Skin epidermis (tissue), 12 donors: Measurements from ENCODE around the gene ASTN2.

Source experiments
- H3K27ac ChIP-seq, 21 experiments: fragments of 200-600 bp; sonication (generic) in 11 of 21; one replicate each; pipeline ENCODE4 v1.5.0; 2020; ENCODE audit warnings: mild to moderate bottlenecking in 3 of 21, inconsistent platforms in 2 of 21, moderate library complexity in 2 of 21
- H3K4me3 ChIP-seq, 7 experiments: fragments of 200-600 bp; sonication (generic) in 2 of 7; one replicate each; pipeline ENCODE4 v1.5.0; 2020; ENCODE audit warnings: inconsistent platforms in 2 of 7, mild to moderate bottlenecking in 2 of 7, moderate library complexity in 1 of 7

ASTN2 gene

DNA sequence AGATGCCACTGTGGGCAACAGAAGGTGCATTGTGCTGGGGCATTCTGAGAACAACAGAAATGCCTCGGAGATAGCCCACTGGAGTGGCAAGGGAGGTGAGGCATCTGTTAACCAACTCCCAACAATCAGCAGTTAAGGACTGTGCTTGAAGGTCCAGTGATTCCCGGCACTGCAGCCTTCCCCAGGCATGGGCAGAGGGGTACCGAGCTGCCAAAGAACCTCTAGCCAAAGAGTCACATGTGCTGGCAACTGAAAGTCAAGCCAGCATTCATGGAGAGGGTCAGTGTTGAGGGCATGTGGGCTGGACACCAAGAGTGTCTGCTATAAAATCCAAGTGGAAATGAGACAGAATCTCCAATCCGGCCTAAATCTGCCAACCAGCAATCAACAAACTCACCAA is 149.6 kb downstream of the ASTN2 start:
- H3K4me3 ChIP-seq = no peak overlapping the region

DNA sequence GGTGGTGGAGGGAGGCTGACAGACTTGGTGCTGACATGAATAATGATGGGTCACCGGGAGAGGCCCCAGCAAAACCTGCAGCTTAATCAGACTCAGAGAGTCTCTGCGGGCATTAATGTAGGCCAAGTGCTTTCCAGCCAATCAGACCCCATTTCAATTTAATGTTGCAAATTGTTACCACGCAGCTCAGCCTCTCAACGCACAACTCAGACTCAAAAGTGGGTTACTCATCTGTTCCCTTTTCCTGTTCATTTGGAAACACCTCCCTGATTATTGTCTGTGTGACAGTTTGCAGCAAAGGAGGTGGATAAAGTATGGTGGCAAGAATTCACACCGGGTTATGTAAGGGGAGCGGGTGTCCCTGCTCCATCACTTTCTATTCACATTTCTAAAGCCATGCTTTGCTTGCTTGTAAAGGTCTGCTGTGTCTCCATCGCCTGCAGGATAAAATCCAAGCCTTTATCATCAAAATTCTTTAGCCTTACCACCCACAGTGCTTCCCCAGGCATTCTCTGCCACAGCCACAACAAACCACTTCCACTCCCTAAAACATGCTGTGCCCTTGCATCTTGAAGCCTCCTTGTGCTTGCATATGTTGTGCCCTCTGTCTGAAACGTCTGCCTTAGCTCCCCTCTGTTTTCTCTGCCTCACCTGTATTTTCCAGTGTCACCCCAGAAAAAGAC is 156.5 kb downstream of the ASTN2 start:
- Histone ChIP-seq H3K4me3 (no peak overlapping the region), H3K27ac (no peak overlapping the region)

More for the DNA sequence above, 149.6 kb downstream of the ASTN2 start:
- no peak overlapping the region for H3K27ac ChIP-seq

DNA sequence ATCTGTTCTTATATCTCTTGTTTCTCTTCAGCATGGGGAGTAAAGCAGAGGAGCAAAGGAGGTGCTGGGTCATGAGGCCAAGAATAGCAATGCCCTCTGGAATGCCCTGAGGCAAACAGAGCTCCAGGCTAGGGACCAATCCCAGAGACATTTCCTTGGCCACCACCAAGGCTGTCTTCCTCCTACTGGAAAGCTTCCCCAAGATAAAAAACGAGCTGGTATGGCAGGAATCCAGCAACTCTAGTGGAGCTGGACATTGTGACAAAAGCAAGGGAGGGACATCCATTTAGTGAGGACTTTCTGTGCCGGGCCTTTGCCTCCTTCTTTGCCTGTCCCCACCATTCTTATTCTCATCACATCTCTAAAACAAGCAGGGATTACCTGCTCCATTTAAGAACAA is 161.6 kb downstream of the ASTN2 start:
- no peak overlapping the region for H3K4me3 ChIP-seq
- no peak overlapping the region for H3K27ac ChIP-seq

DNA sequence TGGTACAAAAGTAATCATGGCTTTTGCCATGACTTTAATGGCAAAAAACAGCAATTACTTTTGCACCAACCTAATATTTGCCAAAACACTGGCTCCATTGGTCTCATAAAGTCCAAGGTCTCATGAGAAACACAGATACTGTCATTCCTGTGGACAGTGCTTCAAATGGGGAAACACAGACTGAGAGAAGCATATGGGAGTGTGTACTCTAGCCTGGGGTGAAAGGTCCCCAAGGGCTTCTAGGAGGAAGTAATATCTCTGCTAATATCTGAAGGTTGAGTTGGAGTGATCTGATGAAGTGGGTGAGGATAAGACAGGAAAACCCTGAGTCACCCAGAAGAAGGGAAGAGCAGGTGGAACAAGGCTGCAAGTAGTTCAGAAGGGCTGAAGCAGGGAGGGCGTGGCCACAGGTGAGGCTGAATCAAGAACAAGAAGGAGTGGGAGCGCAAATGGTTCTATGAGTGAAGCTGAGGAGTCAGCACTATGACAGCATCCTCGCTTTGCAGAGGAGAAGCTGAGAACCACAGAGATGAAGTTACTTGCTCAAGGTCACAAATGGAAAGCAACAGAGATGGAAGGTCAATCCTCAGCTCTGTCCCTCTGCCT is 164.1 kb downstream of the ASTN2 start:
- H3K27ac ChIP-seq = no peak overlapping the region
- H3K4me3 ChIP-seq = no peak overlapping the region

DNA sequence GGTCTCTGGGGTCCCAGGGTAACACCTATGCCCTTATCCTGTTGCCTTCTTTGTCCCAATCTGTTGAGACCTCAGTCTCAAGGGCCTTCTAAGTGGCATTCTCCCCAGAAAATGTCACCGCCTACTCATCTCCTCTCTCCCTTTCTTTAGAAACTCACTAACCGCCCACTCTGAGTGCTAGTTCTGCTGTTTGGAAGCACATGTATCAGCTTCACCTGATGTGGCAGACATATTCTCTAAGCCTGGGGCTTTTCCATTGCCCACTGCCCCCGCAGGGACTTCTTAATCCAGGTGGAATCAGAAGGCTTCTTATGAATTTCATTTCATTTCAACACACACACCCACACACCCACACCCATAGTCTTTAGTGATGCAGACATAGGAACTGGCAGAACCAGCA is 165.1 kb downstream of the ASTN2 start:
- Histone ChIP-seq H3K4me3 (no peak overlapping the region), H3K27ac (no peak overlapping the region)

DNA sequence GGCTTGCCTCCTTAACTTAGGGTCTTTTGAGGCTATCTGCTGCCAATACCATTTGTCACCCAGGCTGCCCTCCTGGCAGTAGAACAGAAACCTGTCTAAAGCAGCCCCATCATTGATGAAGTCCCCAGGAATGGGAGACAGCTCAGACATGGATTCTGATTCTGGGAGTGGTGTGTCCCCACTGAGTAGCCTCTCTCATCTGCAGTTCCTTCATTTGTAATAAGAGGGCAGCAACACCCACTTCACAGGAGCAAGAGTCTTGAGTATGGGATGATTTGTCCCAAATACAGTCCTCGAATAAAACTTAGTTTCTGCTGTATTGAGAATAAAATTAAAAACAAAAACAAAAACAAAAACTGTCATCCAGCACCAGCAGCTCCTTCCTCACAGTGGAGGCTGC is 167.6 kb downstream of the ASTN2 start:
- Histone ChIP-seq H3K4me3 (no peak overlapping the region), H3K27ac (no peak overlapping the region)

DNA sequence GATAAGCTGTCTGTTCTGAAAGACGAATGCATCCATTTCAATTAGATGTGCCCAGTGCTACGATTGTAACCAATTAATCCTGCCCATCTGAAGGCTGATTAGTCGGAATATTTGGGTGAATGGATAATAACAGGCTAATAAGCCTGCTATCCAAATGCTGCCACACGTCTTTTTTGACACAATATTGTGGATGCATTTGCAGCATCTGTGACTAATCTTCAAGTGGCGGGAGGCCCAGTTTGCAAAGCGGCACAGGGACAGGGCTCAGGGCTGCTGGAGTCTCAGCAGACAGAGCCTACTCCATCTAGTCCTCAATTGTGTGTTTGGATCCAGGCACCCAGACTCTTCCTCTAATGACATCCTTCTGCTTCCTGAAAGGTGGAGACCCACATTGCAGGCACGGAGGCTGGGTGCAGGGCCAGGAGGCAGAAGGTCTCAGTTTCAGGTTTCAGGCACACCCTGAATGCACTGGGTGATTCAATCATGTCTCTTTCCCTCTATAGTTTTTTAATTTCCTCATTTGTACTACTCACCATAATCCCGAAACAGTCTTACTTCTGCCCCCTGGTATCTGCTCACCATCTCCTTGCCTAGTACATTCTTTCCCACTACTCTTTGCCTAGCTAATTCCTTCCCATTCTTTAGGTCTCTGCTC is 169.6 kb downstream of the ASTN2 start:
- no peak overlapping the region for H3K27ac ChIP-seq

DNA sequence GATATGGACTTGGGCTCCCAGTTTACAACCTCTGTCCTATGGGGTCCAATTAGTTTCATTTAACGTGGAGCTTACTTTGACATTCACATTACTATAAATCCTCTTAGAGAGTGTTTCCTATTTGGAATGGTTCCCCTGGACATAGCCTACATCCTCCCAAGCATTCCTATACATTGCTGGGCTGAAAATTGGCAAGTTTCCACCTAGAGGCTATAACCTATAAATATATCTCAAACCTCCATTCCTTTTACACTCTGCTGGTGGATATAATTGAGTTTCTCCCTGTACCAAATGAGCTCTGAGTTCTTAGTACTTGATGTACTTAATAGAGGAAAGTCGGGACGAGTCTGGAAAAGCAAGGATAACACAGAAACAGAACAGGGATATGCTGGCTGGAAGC is 172.8 kb downstream of the ASTN2 start:
- Histone ChIP-seq H3K4me3 (no peak overlapping the region), H3K27ac (no peak overlapping the region)

More for the DNA sequence above, 169.6 kb downstream of the ASTN2 start:
- no peak overlapping the region for H3K4me3 ChIP-seq

DNA sequence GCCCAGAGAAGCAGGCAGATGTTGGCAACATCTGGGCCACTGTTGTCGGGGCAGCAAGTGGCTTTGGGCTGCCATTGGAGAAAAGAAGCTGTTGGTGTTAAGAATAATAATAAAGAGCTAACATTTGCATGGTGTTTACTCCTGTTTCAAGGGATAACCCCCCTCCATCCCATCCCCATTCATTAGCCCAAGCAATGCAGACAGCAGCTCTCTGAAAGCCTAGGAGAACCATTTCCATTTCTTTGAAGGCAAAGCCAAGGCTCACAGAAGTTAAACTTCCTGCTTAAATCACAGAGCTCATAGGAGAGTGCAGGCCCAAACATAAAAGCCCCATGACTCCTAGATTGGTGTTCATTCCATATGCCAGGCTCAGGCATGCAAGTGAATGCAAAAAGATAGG is 175.4 kb downstream of the ASTN2 start:
- H3K4me3 ChIP-seq = no peak overlapping the region
- H3K27ac ChIP-seq = no peak overlapping the region

DNA sequence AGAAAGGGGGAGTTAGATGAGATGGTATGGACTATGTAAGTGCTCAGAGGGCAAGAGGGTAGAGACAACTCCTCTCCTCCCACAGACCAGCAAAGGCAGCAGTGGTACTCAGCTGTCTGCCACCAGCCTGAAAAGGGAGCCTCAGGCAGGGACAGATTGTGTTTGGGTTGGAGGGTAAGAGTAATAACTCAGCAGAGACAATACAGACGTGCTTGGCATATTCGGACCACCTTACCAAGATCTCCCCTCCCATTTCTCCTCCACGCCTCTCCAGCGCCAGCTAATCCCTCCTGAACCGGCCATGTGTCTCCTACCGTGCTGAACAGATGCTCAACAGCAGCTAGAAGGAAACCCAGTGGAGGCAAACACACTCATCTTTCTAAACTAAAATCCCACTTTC is 180.8 kb downstream of the ASTN2 start:
- Histone ChIP-seq H3K27ac (no peak overlapping the region), H3K4me3 (no peak overlapping the region)

DNA sequence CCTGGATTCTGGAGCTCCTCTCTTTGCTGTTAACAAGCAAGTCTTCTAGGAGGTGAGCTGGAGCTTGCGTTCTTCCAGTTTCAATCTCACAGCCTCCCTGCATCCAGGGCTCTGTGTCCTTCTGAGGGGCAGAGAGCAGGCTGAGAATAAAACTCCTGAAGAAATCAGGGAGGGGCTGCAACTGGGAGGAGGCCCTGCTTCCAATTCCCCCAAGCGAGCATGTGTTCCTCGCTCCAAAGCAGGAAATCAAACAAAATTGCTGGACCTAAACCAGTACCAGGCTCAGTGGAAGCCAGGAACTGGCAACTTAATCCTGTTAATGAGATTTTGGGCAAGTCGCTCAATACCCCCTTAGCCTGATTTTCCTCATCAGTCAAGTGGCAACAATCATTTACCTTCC is 181.8 kb downstream of the ASTN2 start:
- Histone ChIP-seq H3K4me3 (no peak overlapping the region), H3K27ac (no peak overlapping the region)

DNA sequence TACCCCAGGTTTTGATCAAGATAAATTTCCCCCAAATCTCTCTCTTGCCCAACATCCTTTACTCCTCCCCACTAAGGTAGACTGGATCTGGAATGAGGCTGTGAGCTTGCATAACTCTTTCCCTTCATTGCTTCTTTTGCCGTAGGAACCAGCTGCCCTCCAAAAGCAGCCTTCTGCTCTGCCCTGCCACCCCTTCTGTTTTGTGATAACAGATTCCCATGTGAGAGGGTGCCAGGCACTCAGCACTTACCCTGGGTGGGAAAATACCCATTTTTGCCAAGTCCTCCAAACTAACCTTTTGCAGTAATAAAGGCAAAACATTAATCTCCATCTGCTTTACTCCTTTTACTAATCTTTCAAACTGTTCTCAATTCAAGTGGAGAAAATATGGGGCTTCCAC is 182.6 kb downstream of the ASTN2 start:
- Histone ChIP-seq H3K27ac (no peak overlapping the region), H3K4me3 (no peak overlapping the region)

DNA sequence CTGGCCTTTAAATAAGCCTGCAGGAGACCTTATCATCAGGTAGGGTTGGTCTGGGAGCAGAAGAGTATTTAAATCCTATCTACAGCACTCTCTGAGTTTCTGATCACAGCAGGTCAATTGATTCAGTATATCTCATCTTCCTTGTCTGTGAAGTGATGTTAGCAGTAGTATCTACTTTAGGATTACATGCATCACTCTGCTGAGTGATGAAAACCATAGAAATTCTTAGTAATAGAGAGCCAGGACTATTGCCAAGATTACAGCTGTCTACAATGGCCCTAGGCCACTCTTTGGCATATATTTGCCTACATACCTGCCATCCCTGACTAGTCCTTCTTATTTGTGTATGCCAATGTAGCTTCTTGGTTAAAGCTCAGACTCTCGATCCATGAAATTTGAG is 183.8 kb downstream of the ASTN2 start:
- no peak overlapping the region for H3K4me3 ChIP-seq
- H3K27ac ChIP-seq = no peak overlapping the region

DNA sequence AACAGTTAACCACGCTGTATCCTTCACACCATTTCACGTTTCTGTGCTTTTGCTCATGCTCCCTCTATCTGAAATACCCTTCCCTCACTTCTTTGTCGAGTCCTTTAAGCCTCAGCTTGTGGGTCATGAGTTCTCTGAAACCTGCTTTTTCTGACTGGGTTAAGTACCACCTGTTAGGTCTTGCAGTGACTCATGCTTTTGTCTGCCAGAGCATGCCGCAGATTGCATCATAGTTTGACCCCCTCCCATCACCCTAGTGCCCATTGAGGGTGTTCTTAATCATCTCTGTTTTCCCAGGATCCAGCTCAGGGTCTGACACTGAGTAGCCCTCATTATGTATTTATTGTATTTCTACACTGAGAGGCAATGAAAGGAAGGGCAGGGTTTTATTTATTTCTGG is 190.2 kb downstream of the ASTN2 start:
- Histone ChIP-seq H3K4me3 (no peak overlapping the region), H3K27ac (no peak overlapping the region)

DNA sequence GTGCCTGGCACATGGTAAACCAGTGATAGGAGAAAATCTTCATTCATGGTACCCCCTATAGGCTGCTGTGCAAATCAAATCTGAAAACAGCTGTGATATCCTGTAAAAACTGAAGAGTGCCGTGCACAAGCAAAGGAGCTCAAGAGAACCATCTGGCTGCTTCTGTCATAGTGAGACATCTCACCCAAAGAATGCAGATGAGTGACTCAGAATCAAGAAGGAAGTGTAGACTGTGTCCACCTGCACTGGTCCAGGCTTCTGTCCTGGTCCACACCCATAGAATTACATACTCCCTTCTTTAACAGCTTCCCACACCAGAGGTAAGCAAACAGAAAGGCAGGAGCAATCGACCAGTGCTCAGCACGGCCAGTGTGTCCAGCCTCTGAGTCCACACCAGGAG is 195.9 kb downstream of the ASTN2 start:
- Histone ChIP-seq H3K4me3 (no peak overlapping the region), H3K27ac (no peak overlapping the region)

DNA sequence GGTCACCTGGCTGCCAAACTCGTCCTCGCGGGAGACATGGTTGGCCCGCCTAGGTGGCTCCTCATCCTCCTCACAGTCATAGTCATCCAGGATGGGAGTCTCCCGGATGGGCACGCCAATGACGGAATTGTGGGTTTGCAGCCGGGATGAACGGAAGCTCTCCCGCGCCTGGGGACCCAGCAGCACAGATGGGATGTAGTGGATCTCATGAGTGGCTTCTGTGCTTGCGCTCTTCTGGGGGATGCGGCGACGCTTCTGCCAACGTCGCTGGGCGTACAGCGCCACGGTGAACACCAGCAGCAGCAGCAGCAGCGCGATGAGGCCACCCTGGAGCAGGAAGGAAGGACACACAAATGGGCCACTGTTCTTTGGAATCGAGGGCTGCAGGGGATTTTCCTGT is 200.4 kb downstream of the ASTN2 start:
- H3K4me3 ChIP-seq = no peak overlapping the region
- H3K27ac ChIP-seq = no peak overlapping the region

DNA sequence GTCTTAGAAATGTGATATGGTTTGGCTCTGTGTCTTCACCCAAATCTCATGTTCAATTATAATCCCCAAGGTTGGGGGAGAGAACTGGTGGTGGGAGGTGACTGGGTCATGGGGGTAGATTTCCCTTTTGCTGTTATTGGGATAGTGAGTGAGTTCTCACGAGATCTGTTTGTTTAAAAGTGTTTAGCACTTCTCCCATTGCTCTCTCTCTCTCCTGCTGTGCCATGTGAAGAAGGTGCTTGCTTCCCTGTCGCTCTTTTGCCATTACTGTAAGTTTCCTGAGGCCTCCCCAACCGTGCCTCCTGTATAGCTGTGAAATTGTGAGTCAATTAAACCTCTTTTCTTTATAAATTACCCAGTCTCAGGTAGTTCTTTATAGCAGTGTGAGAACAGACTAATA is 203.6 kb downstream of the ASTN2 start:
- no peak overlapping the region for H3K27ac ChIP-seq
- no peak overlapping the region for H3K4me3 ChIP-seq

DNA sequence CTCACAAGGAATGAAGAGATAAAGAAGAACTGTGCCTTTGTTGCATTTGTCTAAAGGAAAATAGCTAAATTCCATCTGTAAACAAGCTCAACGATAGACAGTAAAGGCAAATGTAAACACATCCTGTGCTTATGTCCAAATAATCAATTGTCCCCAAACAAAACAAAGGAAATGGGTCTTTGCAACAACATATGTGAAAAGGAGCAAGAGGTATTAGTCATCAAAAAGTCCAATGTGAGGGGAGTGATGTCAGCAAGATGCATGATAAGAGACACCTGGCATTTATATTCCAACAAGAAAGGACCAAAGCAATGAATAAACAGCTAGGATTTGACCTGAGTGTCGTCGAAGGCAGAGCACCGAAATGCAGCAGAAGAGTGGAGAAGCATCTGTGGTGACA is 209.1 kb downstream of the ASTN2 start:
- no peak overlapping the region for H3K4me3 ChIP-seq
- no peak overlapping the region for H3K27ac ChIP-seq

DNA sequence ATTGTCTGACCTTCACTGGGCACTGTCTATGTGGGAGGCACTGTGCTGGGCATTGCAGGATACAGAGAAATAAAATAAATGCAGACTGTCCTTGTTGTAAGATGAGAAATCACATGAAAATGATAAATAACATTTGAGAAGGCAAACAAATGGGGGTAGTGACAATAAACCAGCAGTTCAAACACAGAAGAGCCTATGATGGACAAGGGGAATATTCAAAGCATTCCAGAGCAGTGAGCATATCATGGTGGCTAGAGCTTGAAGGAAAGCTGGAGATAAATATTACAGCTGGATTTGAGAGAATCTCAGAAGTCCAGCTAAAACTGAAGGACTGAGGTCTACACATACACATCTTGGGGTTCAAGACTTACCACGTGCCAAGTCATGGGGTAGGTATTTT is 209.9 kb downstream of the ASTN2 start:
- Histone ChIP-seq H3K27ac (no peak overlapping the region), H3K4me3 (no peak overlapping the region)

DNA sequence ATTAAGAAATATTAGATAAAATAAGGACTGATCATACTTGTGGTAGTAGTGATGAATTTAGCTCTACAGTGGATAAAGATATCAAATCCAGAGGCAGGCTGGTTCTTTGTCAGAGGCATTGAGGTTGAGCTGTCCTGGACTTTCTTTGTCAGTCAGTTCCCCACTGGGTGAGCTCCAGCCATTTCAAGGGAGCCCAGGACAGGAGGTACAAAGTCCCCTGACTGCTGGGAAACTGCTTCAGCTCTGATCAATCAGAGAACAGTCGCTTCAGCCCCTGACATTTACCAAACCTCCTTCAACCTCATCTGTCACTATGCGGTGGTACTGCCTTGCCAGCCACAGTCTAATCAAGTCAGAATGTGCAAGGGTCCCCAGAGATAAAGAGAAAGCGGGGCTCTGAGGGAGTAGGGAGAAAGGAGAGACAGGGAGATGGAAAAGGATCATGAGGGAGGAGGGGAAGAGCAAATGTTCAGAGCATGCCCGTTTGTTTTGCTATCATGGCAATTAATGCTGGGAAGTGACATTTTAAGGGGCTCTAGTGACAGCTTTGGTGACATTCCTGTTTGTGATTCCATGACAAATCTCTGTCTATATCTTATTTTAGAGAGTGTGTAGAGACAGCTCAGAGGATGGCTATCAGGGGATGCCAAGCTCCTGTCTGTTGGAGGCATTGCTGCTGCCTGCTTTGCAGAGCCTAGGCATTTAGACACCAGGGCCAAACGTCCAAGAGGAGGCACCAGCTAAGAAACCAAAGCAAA is 223.2 kb downstream of the ASTN2 start:
- Histone ChIP-seq H3K27ac (no peak overlapping the region), H3K4me3 (no peak overlapping the region)

DNA sequence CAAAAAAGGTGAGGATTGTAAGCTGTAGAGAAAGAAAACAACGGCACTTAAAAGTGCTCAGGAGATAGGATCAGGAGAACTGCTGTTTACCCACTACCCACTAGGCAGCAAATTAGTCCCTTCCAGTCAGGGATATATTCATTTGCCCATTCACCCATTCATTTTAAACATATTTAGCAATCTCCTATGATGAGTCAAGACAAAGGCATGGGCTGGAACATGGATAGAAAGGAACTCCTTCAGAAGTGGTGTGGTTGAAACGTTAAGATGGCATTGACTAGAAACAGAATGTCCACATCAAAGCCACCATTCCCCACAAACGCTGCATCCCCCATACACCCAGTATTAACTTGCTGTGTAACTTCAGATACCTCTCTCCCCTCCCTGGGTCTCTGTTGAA is 225.7 kb downstream of the ASTN2 start:
- Histone ChIP-seq H3K27ac (no peak overlapping the region), H3K4me3 (no peak overlapping the region)
